Measurements from ENCODE around the gene APOA5.

DNA sequence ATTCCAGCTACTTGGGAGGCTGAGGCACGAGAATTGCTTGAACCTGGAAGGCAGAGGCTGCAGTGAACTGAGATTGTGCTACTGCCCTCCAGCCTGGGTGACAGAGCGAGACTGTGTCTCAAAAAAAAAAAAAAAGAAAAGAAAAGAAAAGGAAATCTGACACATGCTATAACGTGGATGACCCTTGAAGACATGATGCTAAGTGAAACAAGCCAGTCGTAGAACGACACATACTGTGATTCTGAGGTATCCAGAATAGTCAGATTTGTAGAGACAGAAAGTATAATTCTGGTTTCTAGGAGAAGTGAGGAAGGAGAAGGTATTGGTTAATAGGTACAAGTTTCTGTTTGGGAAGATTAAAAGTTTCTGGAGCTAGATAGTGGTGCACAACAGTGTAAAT lies 6.7 kb upstream of the APOA5 start:
- TF ChIP-seq CTCF (conservative IDR thresholded peaks at IDR 0.05; ENCODE audit: low read depth, low read length) (no peak), POLR2A (IDR thresholded peaks at IDR 0.05; ENCODE audit: low read depth, low read length) (no peak)

Data from IMR-90 (cell line).